Measurements from ENCODE around the gene RCAN1.
"Not testable (repeated sequence)": the region's sequence is repeated elsewhere in the genome, so short reads cannot be mapped to it uniquely, and the experiment has no call there.

RCAN1 gene

DNA sequence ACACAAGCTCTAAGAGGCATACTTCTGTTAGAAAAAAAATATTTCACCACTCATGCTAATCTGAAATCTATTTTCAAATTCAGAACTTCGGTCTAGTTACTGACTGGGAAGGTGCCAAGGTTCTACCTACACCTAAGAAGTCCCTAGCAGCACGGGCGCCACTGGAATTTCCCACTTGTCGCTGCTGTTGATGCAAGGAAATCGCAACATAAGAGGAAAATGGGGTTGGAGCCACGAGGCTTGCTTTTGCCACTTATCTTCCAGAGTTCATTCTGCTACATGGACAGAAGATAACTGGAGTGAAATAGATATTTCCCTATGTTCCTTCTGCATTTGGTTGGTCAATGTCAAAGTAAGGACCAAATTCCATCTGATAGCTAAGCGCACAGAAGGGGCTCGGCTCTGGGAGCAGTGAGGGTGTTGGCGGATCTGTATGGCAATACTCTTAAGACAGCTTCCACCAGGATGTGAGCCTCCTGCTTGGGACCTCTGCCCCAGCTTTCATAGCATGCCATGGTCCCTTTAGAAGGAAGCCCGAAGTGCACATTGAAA is 47.2 kb downstream of the RCAN1 start:
- no peak for DNase-seq

DNA sequence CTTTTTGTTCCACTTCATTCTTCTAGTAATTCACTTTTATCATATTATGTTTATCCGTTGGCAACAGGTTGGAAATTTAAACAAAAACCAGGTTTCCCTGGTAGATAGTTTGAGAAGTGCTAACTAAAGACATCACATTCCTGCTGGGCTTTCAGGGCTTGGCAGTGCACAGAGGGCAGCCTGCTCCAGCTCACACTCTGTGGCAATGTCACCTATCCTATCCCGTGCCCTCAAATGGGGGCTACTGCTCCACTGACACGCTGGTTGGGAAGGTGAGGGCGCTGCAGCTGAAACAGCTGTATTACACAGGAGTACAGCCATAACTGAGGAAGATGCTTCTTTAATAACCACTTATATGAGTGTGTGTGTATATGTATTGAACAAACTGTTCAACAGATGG is 49.7 kb downstream of the RCAN1 start:
- DNase-seq = no peak

DNA sequence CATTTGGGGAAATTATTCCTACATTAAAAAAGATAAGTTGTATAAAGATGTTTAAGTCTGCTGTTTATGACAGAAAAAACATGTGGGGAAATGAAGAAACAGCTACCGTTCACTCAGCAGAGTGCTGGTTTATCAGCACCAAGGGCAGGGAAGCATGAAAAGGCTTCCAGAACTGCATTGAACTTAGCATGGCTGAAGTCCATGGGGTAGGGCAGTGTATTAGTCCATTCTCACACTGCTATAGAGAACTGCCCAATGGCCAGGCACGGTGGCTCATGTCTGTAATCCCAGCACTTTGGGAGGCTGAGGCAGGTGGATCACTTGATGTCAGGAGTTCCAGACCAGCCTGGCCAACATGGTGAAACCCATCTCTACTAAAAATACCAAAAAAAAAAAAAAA is 51.5 kb downstream of the RCAN1 start:
- not testable (repeated sequence) for DNase-seq

DNA sequence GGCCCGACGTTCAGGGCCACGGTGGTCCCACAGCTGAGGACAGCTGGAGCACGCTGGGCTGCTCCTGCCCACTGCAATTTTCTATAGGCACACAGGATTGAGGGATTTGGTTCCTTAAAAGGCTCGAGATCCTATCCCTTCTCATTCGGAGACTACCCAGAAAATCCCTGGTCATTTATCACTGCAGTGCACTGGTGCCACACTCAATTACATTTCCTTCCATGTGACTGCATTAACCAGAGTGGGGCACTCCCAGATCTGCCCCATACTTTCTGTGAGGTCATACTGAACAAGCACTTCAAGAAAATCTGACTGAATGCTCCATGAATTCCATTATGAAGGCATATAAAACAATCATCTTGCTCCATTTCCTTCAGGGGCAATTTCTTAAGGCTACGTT is 53.1 kb downstream of the RCAN1 start:
- no peak for DNase-seq

DNA sequence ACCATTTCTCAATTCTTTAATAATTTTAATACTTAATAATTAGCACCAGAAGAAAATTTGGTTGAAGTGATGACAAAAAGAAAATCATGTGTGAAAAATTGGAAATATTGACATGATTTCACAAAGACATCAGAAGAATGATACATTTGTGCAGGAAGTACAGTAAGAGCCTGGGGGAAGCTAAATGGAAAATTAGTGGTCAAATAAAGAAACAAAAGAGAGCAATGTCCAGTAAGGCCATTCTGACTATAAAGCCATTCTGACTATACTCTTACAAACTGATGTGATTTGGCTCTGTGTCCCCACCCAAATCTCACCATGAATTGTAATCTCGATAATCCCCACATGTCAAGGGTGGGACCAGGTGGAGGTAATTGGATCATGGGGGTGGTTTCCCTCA is 54.3 kb downstream of the RCAN1 start:
- DNase-seq = no peak

DNA sequence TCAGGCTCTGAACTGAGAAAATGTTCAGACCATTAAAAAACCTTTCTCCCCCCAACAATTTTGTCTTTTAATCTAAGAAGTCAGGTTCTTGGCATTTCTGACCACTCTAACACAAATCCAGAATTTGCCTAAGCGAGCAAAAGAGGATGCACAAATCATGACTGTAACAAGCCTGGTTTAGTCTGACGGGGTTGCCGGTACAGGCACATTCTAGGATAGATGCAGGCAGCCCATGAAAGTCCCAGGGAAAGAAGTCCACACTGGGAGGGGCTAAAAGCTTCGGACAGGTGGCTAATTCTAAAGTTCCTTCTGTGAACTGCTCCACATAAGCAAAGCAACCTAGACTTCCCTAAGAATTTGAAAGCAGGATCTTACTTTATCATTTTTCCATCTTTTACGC is 54.9 kb downstream of the RCAN1 start:
- no peak for DNase-seq

DNA sequence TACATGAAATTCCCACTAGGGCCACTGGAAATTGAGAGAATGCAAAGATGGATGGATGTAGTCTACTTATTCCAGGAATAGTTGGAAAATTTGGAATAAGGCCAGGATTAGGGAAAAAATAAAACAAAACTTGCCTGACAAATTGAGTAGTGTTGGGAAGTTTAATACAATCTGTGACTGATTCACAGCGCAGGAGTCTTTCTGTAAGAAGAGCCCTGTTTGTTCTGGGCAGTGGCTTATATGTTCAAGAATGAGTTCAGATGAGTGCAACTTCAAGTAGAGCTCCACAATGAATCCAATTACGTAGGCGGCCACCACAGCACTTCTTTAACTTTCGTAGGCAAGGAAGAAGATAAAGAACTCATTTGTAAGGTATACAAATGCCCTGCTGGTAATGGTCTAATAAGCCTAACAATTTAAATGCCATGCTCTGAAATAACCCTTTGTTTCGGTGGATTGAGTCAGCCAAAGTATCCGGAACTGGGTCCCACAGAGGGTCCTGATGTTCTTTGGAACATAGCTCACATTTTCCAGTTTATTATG is 55.8 kb downstream of the RCAN1 start:
- no peak for DNase-seq

DNA sequence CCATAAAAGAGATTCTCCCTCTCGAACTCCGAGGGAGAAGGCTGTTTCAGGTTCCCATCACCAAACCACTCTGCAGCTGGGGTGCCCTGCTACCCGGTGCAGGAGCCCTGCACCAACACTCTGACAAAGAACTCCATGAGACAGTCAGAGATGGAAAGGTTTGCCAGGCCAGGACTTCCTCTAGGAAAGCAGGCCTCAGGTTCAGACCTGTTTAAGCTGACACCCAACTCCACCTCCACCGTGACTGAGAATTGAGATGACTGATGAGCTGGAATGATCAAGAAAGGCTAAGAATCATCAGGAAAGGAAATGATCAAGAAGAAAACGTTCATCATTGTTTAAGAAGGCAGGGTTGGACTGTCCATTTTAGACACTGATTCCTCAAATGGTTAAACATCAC is 56.7 kb downstream of the RCAN1 start:
- DNase-seq = no peak

DNA sequence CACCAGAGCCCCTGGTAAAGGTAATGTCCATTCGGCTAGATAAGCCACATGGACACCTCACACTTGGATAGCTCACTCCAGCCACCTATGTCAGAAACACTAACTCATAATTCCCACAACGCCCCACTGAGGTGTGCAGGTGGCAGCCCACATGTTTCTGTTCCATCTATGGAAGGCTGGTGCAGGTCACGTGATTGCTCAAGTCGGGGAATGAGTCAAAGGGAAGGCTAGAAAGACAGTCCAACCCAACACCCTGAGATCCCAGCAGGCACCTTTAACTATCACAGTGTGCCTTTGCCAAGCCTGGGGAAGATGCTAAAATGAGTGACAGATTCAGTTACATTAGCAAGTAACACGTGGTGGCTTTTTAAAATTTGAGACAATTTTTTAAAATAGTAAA is 57.7 kb downstream of the RCAN1 start:
- no peak for DNase-seq

DNA sequence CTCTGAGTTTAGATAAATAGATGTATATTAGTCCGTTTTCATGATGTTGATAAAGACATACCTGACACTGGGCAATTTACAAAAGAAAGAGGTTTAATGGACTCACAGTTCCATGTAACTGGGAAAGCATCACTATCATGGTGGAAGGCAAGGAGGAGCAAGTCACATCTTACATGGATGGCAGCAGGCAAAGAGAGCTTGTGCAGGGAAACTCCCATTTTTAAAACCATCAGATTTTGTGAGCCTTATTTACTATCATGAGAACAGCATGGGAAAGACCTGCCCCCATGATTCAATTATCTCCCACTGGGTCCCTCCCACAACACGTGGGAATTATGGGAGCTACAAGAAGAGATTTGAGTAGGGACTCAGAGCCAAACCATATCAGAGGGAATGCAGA is 60.2 kb downstream of the RCAN1 start:
- not testable (repeated sequence) for DNase-seq

DNA sequence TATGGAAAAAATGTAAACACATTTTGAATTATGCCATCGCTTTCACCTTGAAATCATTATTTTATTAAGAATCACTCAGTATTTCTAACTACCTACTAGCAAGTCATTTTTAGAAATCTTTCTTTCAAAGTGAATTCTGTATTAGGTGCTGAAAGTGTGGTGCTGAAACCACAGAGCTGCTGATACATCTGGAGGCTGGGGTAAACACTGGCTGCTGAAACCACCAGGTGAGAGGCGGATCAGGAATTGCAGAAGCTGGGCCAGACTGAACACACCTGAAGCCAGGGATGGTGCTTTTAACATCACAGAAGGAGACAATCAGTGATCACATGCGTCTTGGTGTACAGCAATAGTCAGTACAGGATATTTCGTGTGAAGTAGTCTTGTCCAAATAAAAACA is 60.7 kb downstream of the RCAN1 start:
- no peak for DNase-seq

DNA sequence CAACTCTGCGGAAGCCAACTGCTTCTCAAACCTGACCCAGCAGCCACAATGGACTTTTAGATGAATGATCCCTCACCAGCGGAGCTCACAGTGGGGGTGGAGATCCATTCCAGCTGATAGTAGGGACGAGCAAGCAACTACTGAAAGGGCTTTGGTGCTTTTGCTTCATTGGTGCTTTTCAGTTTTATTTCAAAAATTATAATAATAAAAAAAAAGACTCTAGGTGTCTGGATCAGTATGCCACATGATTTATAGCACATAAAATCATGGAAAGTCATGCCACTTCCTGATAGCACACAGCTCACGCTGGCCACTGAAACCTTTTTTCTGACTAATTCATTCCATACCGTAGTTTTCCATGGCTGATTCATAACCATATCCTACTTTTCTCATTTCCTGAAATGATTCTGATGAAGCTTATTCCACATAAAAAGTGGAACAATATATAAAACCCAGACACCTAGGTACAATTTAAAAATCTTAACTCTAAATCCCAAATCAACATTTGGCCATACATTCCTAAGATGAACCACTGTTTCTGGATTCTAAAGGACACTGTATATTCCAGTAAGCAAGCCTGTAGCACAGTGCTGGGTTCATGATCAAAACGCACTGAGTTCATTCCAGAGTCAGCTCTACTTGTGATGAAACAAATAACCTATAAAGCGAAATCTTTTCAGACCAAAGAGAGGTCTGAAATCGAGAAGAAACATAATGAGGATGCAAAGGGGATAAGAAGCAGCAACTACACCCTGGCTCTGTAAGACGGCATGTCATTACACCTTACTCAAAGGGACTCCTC is 61.6 kb downstream of the RCAN1 start:
- no peak for DNase-seq

DNA sequence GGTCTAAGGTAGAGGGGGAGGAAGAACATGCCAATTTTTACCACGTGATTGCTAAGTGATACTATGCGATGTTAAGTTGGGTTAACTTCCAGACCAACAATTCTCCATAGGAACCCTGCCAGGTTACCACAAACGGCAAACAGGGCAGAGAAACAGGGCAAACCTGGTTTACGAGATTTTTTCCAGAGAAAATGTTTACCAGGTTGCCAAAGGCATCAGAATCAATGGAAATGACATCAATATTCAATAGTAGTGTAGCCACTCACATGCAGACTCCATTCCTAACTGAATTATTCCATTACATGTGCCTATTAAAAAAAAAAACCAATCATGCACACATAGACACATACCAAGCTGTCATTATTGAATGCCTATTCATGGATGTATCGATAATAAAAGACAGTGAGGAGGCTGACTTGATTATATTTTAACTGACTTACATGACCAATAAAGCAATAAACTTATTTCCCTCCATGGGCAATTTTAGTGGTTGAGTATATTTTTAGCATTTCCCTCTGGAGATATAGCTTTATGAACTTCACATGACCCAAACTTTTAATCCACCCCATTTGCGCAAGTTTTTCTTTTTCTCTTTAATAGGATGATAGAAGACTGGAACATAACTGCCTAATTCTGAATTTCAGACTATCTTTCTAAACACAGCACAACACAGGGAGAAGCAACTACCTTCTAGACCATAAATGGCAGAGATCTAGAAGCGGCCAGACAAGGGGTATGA is 62.4 kb downstream of the RCAN1 start:
- no peak for DNase-seq

DNA sequence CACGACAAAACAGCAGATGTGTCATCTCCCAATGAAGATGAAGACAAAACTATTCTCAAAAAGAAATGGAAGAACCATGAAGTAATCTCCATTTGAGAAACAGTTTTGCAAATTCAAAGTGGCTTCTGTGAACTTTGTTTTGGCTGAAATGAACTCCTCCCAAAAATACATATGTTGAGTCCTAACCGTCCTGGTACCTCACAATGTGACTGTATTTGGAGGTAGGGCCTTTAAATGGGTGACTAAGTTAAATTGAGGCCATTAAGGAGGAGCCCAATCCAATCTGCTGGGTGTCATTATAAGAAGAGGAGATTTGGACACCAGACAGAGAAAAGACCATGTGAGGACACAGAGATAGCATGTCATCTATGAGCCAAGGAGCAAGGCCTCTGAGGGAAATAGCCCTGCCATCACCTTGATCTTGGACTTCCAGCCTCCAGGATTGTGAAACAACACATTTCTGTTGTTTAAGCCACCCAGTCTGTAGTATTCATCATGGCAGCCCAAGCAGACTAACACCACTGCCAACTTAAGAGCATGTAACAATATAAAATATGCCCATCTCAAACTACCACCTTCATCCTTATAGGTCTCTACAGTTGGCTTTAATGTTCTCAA is 64.6 kb downstream of the RCAN1 start:
- DNase-seq = no peak

DNA sequence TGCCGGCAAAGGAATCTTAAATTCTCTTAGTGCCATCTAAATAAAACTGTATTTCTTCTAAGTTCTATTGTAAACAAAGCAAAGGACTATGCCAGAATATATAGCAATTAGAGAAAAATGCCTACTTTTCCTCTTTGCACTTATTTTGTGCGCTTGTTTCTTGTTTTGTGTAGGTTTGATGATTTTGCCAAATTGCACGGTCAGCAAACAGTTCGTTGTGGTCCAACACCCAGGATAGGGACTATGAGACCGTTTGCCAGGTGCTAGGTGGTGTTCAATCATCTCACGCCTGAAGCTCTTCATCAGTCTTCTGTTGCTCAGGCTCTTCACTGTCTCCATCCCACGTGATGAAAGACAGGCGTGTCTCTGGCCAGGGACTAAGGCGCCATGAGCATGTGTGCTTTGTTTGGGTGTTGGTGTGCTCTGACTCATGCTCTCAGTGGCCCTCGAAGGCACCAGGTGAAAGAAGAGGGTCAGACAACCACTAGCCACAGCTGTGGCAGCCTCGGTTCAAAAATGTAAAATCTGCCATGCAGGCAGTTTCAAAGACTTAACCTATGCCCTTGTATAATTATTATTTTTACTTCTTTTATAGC is 66.0 kb downstream of the RCAN1 start:
- no peak for DNase-seq

DNA sequence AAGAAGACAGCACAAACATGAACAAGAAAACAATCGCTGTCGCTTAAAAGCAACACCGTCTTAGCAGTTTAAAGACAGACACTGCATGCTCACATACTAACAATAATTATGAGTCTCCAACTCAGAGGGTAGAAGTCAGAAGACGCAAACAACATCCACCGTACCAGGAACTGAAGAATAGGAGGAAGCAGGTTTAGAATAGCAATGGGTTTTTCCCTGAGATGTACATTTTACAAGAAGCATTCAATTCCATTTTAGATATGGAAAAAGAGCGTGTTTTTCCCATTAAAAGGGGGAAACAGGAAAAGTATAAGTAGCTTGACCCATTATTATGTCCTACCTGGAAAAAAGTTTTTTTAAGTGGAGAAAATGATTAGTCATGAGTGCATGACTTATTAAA is 68.4 kb downstream of the RCAN1 start:
- no peak for DNase-seq

DNA sequence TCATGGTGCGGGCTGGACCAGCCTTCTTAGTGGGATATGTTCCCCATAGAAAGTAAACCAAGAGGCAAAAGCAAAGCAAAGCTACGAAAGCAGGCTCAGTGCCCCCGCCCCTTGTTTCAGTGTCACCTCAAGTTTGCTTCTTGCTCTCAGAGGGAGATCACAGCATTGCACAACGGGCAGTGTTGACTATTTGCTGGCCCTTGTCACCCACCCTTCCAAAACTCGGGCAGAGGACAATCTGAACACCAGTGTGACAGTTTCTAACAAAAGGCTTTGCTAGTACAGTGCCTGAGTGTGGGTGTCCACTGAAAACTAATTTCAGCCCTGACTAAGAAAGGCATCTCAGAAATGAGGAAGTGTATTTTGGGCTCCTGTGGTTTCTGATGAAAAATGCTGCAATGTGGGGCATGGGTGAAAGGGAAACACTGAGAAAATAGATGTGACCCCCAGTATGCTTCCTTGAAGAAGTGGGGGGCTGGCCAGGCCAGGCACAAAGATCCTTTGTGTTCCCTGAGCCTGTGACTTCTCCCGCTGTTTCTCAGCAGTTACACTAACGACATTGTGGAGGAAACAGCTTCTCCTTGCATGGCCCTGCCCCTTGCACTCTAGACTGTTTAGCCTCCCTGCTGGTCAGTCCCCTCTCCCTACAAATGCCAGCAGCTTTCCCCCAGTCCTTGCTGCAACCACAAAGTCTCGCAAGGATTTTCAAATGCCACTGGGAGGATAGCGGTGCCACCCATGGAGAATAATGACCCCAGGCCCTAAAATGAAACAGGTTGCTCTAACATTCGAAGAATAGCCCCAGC is 69.6 kb downstream of the RCAN1 start:
- DNase-seq = no peak

DNA sequence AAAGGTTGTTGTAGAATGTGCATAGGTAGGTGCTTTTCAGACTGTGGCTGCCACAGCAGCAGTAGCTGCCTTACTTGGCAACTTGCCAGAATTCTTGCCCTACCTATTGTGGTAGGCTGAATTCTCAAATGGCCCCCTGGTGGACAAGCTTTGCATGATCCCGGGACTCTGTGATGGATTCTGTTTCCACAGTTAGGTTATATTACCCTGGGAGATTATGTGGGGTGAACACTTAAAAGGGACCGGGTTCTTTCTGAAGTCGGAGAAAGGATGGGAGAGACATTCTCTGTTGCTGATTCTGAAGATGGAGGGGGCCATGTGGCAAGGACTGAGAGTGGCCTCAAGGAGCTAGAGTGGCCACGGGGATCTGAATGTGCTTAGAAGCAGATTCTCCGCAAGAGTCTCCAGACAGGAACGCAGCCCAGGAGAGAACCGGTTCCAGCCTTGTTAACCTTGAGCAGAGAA is 70.8 kb downstream of the RCAN1 start:
- DNase-seq = no peak

DNA sequence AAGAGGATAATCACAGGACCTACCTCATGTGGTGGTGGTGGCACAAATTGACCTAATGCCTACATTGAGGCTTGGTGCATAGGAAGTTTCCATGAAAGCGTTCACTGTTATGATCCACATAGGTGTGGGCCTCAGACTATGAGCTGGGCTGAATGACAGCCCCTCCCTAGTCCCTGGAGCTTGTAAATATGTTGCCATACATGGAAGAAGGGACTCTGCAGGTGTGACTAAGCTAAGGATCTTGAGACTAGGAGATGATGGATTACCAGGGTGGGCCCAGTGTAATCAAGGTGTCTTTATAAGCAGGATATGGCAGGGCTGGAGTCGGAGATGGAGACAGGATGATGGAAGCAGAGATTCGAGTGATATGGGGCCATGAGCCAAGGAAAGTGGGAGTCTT is 71.9 kb downstream of the RCAN1 start:
- DNase-seq = no peak

DNA sequence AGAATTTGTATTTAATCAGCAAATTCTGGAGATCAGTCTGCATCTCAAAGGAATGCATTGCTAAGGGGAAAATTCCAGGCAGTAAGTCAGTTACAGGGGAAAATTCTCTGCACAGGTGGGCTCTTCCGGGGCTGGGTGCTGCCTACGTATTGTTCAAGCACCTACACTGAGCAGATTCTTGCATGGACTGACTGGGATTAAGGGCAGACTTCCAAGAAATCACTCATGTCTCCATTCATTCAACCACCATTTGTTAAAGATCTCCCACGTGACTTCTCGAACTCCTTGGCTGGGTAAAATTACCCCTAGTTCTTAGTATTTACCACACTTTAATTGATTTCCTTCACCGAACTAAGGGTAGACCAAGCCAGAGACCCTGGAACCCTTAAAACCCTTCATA is 74.7 kb downstream of the RCAN1 start:
- no peak for DNase-seq

DNA sequence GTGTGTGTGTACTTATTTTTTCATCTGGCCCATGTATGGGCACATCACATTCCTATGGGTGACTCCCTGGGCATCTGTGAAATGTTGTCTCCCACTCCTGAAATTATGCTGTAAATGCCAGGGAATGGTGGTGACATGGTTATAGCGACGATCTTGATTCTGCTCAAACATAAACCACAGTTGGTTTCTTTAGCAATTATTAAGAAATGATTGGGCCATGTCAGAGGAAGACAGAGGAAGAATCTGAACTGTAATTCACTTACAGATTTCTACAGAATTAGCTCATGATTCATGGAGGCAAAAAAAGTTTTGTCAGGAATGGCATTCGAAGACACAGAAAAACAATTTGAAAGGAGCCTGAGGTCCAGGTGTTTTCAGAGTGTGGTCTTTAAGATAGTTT is 77.1 kb downstream of the RCAN1 start:
- no peak for DNase-seq

DNA sequence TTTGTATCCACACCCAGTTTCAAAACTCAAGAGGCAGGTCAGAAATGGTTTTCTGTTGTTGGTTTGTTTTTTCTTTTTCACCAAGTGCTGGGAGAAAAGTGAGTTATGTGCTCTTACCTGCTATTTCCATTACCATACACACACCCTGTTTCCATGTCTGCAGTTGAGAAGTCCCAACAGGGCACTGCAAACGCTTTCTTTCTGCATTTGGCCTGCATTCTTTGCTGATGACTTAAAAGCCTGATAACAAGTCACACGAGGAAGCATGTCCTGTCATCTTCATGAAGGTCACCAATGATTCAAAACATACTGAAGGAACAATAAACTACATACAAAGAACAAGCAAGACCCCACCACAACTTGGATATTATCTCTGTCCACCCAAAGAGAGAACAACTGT is 78.1 kb downstream of the RCAN1 start:
- DNase-seq = no peak
